GM23338 (cell line): ENCODE results near the gene MGLL.

Experiments
- CREB1 ChIP-seq: fragments of 250-450 bp; sonication (Bioruptor Pico); IDR thresholded peaks from 2 replicates; pipeline ENCODE4 v1.5.0; 2020; ENCODE audit warnings: low read depth, mild to moderate bottlenecking, moderate library complexity
- CTCF ChIP-seq, 2 experiments: fragments of 200-600 bp in 1 of 2; sonication (generic) in 1 of 2; conservative IDR thresholded peaks; 2 replicates each; pipeline versions ENCODE4 v1.5.1 to v1.6.1; 2016 to 2017; ENCODE audit warnings: antibody characterized with exemption in 2 of 2, low read depth in 2 of 2, mild to moderate bottlenecking in 2 of 2, moderate library complexity in 1 of 2
- EZH2 ChIP-seq: fragments of 200-600 bp; sonication (generic); IDR thresholded peaks from one replicate; pipeline ENCODE4 v1.8.0; 2017; ENCODE audit warnings: antibody characterized with exemption, mild to moderate bottlenecking, low read depth; ENCODE audit not compliant: unreplicated experiment
- EZH2phosphoT487 ChIP-seq: fragments of 200-600 bp; sonication (generic); IDR thresholded peaks from one replicate; pipeline ENCODE4 v1.8.1; 2018; ENCODE audit warnings: antibody characterized with exemption; ENCODE audit not compliant: unreplicated experiment
- JUNB ChIP-seq: IDR thresholded peaks from one replicate; pipeline ENCODE4 v1.6.1; 2016; ENCODE audit warnings: antibody characterized with exemption; ENCODE audit not compliant: unreplicated experiment
- POLR2AphosphoS5 ChIP-seq: IDR thresholded peaks from 2 replicates; pipeline ENCODE4 v1.6.1; 2016; ENCODE audit warnings: antibody characterized with exemption, low read depth
- STAT1 ChIP-seq: IDR thresholded peaks from one replicate; pipeline ENCODE4 v1.6.1; 2016; ENCODE audit warnings: antibody characterized with exemption; ENCODE audit not compliant: unreplicated experiment
- ZNF331 ChIP-seq: fragments of 250-450 bp; sonication (Bioruptor Pico); IDR thresholded peaks from 2 replicates; pipeline ENCODE4 v1.5.0; 2020; ENCODE audit warnings: low read depth, mild to moderate bottlenecking, moderate library complexity
- TF ChIP-seq, protein P1 (sequence below): IDR thresholded peaks from one replicate; pipeline ENCODE4 v1.6.1; 2018; ENCODE audit warnings: antibody characterized with exemption; ENCODE audit not compliant: unreplicated experiment
- TF ChIP-seq, protein P2 (sequence below): IDR thresholded peaks from 2 replicates; pipeline ENCODE4 v1.6.1; 2016; ENCODE audit warnings: antibody characterized with exemption

GRCh38 chr3:127858521-127858920 is 36.2 kb upstream of the MGLL start:
- TF ChIP-seq CTCF (conservative IDR thresholded peaks at IDR 0.05; ENCODE audit: low read depth in 2 of 2) (no peak), ZNF331 (no peak), POLR2AphosphoS5 (no peak), EZH2 (no peak), JUNB (no peak), EZH2phosphoT487 (no peak), CREB1 (CRISPR knock-in tag) (no peak), STAT1 (no peak)
- TF ChIP-seq, protein P1, sequence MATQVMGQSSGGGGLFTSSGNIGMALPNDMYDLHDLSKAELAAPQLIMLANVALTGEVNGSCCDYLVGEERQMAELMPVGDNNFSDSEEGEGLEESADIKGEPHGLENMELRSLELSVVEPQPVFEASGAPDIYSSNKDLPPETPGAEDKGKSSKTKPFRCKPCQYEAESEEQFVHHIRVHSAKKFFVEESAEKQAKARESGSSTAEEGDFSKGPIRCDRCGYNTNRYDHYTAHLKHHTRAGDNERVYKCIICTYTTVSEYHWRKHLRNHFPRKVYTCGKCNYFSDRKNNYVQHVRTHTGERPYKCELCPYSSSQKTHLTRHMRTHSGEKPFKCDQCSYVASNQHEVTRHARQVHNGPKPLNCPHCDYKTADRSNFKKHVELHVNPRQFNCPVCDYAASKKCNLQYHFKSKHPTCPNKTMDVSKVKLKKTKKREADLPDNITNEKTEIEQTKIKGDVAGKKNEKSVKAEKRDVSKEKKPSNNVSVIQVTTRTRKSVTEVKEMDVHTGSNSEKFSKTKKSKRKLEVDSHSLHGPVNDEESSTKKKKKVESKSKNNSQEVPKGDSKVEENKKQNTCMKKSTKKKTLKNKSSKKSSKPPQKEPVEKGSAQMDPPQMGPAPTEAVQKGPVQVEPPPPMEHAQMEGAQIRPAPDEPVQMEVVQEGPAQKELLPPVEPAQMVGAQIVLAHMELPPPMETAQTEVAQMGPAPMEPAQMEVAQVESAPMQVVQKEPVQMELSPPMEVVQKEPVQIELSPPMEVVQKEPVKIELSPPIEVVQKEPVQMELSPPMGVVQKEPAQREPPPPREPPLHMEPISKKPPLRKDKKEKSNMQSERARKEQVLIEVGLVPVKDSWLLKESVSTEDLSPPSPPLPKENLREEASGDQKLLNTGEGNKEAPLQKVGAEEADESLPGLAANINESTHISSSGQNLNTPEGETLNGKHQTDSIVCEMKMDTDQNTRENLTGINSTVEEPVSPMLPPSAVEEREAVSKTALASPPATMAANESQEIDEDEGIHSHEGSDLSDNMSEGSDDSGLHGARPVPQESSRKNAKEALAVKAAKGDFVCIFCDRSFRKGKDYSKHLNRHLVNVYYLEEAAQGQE: no peak
- TF ChIP-seq, protein P2, sequence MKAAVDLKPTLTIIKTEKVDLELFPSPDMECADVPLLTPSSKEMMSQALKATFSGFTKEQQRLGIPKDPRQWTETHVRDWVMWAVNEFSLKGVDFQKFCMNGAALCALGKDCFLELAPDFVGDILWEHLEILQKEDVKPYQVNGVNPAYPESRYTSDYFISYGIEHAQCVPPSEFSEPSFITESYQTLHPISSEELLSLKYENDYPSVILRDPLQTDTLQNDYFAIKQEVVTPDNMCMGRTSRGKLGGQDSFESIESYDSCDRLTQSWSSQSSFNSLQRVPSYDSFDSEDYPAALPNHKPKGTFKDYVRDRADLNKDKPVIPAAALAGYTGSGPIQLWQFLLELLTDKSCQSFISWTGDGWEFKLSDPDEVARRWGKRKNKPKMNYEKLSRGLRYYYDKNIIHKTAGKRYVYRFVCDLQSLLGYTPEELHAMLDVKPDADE: no peak
